Neural cell (in vitro differentiated cells): ENCODE results near the gene ZNF653. TPM values are rescaled to one million over a fixed set of nuclear protein-coding genes. Genes with fewer than 3 reads are reported as not detected.

Experiments
- H2AFZ ChIP-seq: fragments of 200-600, 300-800 bp; sonication (generic), shearing (Covaris generic); 2 replicates; pipeline ENCODE4 v1.6.0; 2014; ENCODE audit warnings: low read depth, mild to moderate bottlenecking, antibody characterized with exemption, low read length, moderate library complexity
- H3F3A ChIP-seq: fragments of 200-600 bp; shearing (Covaris generic); 2 replicates; pipeline ENCODE4 v1.6.1; 2016; ENCODE audit warnings: mild to moderate bottlenecking, moderate library complexity, mixed read lengths, antibody characterized with exemption, low read length; ENCODE audit not compliant: insufficient read depth, poor library complexity, severe bottlenecking
- H3K27ac ChIP-seq: fragments of 200-600, 300-800 bp; sonication (generic), shearing (Covaris generic); 2 replicates; pipeline ENCODE4 v1.5.1; 2014; ENCODE audit warnings: mild to moderate bottlenecking, low read length, moderate library complexity
- H3K27me3 ChIP-seq: fragments of 300-800, 200-600 bp; sonication (generic), shearing (Covaris generic); 2 replicates; pipeline ENCODE4 v1.6.0; 2014; ENCODE audit warnings: mild to moderate bottlenecking, low read depth, low read length, moderate library complexity; ENCODE audit not compliant: insufficient read depth
- H3K36me3 ChIP-seq: fragments of 300-800, 200-600 bp; sonication (generic), shearing (Covaris generic); 2 replicates; pipeline ENCODE4 v1.5.1; 2014; ENCODE audit warnings: mild to moderate bottlenecking, antibody characterized with exemption, low read length, moderate library complexity; ENCODE audit not compliant: insufficient read depth
- H3K4me2 ChIP-seq: fragments of 300-800, 200-600 bp; sonication (generic), shearing (Covaris generic); 2 replicates; pipeline ENCODE4 v1.6.0; 2014; ENCODE audit warnings: mild to moderate bottlenecking, low read length
- H3K4me3 ChIP-seq: fragments of 300-800, 200-600 bp; sonication (generic), shearing (Covaris generic); 2 replicates; pipeline ENCODE4 v1.5.1; 2014; ENCODE audit warnings: mild to moderate bottlenecking, low read length, moderate library complexity
- H3K79me2 ChIP-seq: fragments of 200-600 bp; shearing (Covaris generic); replicated peaks from 2 replicates; pipeline ENCODE4 v1.6.0; 2014; ENCODE audit warnings: mild to moderate bottlenecking, low read length, moderate library complexity; ENCODE audit not compliant: insufficient read depth
- H3K9ac ChIP-seq: fragments of 300-800, 200-600 bp; sonication (generic), shearing (Covaris generic); 2 replicates; pipeline ENCODE4 v1.6.1; 2016; ENCODE audit warnings: mild to moderate bottlenecking, low read length, mixed read lengths
- H3K9me2 ChIP-seq: fragments of 200-600 bp; shearing (Covaris generic); 2 replicates; pipeline ENCODE4 v1.6.1; 2016; ENCODE audit warnings: mild to moderate bottlenecking, low read length, mixed read lengths; ENCODE audit not compliant: insufficient read depth
- H3K9me3 ChIP-seq: fragments of 200-600, 300-800 bp; sonication (generic), shearing (Covaris generic); 2 replicates; pipeline ENCODE4 v1.6.1; 2016; ENCODE audit warnings: mild to moderate bottlenecking, mixed run types, low read length, moderate library complexity, mixed read lengths
- H4K20me1 ChIP-seq: fragments of 200-600 bp; shearing (Covaris generic); 2 replicates; pipeline ENCODE4 v1.6.1; 2016; ENCODE audit warnings: mild to moderate bottlenecking, mixed run types; ENCODE audit not compliant: insufficient read depth
- CTCF ChIP-seq: fragments of 450-650 bp; IDR thresholded peaks from 2 replicates; pipeline ENCODE4 v1.5.1; 2014; ENCODE audit warnings: antibody characterized with exemption, mild to moderate bottlenecking, moderate library complexity; ENCODE audit not compliant: poor library complexity, severe bottlenecking
- EP300 ChIP-seq: fragments of 450-650 bp; conservative IDR thresholded peaks from 2 replicates; pipeline ENCODE4 v1.6.1; 2014; ENCODE audit warnings: antibody characterized with exemption, mild to moderate bottlenecking, moderate library complexity; ENCODE audit not compliant: poor library complexity, severe bottlenecking
- EZH2 ChIP-seq: fragments of 200-600, 300-800 bp; shearing (Covaris generic), sonication (generic); IDR thresholded peaks from 2 replicates; pipeline ENCODE4 v1.6.1; 2014; ENCODE audit warnings: antibody characterized with exemption, low read length, borderline replicate concordance, mild to moderate bottlenecking; ENCODE audit not compliant: insufficient read depth, poor library complexity, severe bottlenecking
- MXI1 ChIP-seq: fragments of 450-650 bp; conservative IDR thresholded peaks from 2 replicates; pipeline ENCODE4 v1.6.1; 2014; ENCODE audit warnings: antibody characterized with exemption, mild to moderate bottlenecking; ENCODE audit not compliant: poor library complexity, severe bottlenecking
- POLR2AphosphoS5 ChIP-seq: IDR thresholded peaks from 2 replicates; pipeline ENCODE4 v1.6.1; 2012
- RAD21 ChIP-seq: fragments of 450-650 bp; conservative IDR thresholded peaks from 2 replicates; pipeline ENCODE4 v1.6.1; 2014; ENCODE audit warnings: antibody characterized with exemption, mild to moderate bottlenecking, moderate library complexity
- REST ChIP-seq: IDR thresholded peaks from 2 replicates; pipeline ENCODE4 v1.6.1; 2012; ENCODE audit warnings: borderline replicate concordance
- SMC3 ChIP-seq: fragments of 450-650 bp; conservative IDR thresholded peaks from 2 replicates; pipeline ENCODE4 v1.6.1; 2014; ENCODE audit warnings: antibody characterized with exemption, mild to moderate bottlenecking, moderate library complexity; ENCODE audit not compliant: poor library complexity
- TAF1 ChIP-seq: IDR thresholded peaks from 2 replicates; pipeline ENCODE4 v1.6.1; 2012; ENCODE audit warnings: low read depth
- polyA plus RNA-seq: library from polyadenylated mRNA; depleted of rRNA; stranded (reverse); fragments of >200 nt; gene quantifications from 2 replicates; pipeline ENCODE4 v1.2.3, GENCODE V29; 2014

ZNF653 gene
- polyA plus RNA-seq, 1 donor from 2014 or later, result 16.5 TPM

- no peak for TF ChIP-seq EP300
- H3K27ac ChIP-seq, result no peak overlapping the region
- no peak overlapping the region for H3K4me3 ChIP-seq
- H3K9me2 ChIP-seq, result no peaks in the 10 kb centered on the region
- H2AFZ ChIP-seq, result no peak overlapping the region
- no peaks in the 10 kb centered on the region for H3K27me3 ChIP-seq
- H3F3A ChIP-seq, result no peaks in the 10 kb centered on the region
- no peaks in the 10 kb centered on the region for H4K20me1 ChIP-seq
- no peaks in the 10 kb centered on the region for H3K36me3 ChIP-seq
- H3K79me2 ChIP-seq, result peaks cover 10% of the 10 kb centered on the region
- H3K9me3 ChIP-seq, result no peaks in the 10 kb centered on the region
- no peak overlapping the region for H3K4me2 ChIP-seq
- no peak overlapping the region for H3K9ac ChIP-seq
Observed at GRCh38 chr19:11464333-11465265, 41.0 kb downstream of the ZNF653 start.

- no peak overlapping the region for H3K27ac ChIP-seq
- no peaks in the 10 kb centered on the region for H3K36me3 ChIP-seq
- H3K9me2 ChIP-seq, result no peaks in the 10 kb centered on the region
- no peak overlapping the region for H2AFZ ChIP-seq
- peaks cover 5% of the 10 kb centered on the region for H3K79me2 ChIP-seq
- H4K20me1 ChIP-seq, result no peaks in the 10 kb centered on the region
- no peaks in the 10 kb centered on the region for H3K27me3 ChIP-seq
- TF ChIP-seq EZH2, result no peak
- H3K4me2 ChIP-seq, result no peak overlapping the region
- no peak overlapping the region for H3K4me3 ChIP-seq
- no peaks in the 10 kb centered on the region for H3K9me3 ChIP-seq
- no peak overlapping the region for H3K9ac ChIP-seq
- no peaks in the 10 kb centered on the region for H3F3A ChIP-seq
Observed at GRCh38 chr19:11463391-11463790, 42.2 kb downstream of the ZNF653 start.

- TF ChIP-seq SMC3 (no peak), TAF1 (no peak), EZH2 (no peak), REST (no peak), MXI1 (no peak), CTCF (no peak), EP300 (no peak), RAD21 (no peak), POLR2AphosphoS5 (no peak)
- Histone ChIP-seq H3K27ac (no peak overlapping the region), H3K4me2 (no peak overlapping the region), H3K36me3 (no peaks in the 10 kb centered on the region), H3K27me3 (no peaks in the 10 kb centered on the region), H3K79me2 (peaks cover under 1% of the 10 kb centered on the region), H4K20me1 (no peaks in the 10 kb centered on the region), H3K9me3 (no peaks in the 10 kb centered on the region), H3K9ac (no peak overlapping the region), H2AFZ (no peak overlapping the region), H3F3A (no peaks in the 10 kb centered on the region), H3K9me2 (no peaks in the 10 kb centered on the region), H3K4me3 (no peak overlapping the region)
Observed at GRCh38 chr19:11461453-11461852, 44.2 kb downstream of the ZNF653 start.
